AG09309 (cell line): ENCODE measurements around the gene TP53I13.

Source experiments
- DNase-seq: peaks from one replicate; pipeline ENCODE4 v3.0.0-alpha.2; 2010; ENCODE audit warnings: low read depth
- H3K4me3 ChIP-seq: 2 replicates; pipeline ENCODE4 v1.5.1; 2011; ENCODE audit warnings: mild to moderate bottlenecking, low read depth, low read length, moderate library complexity; ENCODE audit not compliant: control insufficient read depth
- CTCF ChIP-seq: IDR thresholded peaks from 2 replicates; pipeline ENCODE4 v1.5.1; 2011; ENCODE audit warnings: mild to moderate bottlenecking, low read depth, low read length, inconsistent platforms; ENCODE audit not compliant: insufficient read depth, control insufficient read depth; ENCODE audit errors: missing control alignments

TP53I13 gene

GRCh38 chr17:29595943-29596774, 27.7 kb downstream of the TP53I13 start:
- no peak for TF ChIP-seq CTCF
- DNase-seq, result no peak

GRCh38 chr17:29596811-29597210, 28.3 kb downstream of the TP53I13 start:
- H3K4me3 ChIP-seq, result no peak overlapping the region
- no peak for DNase-seq

More at GRCh38 chr17:29595943-29596774, 27.7 kb downstream of the TP53I13 start:
- H3K4me3 ChIP-seq, result no peak overlapping the region

GRCh38 chr17:29597361-29598172, 29.1 kb downstream of the TP53I13 start:
- no peak for DNase-seq
- no peak for TF ChIP-seq CTCF
- no peak overlapping the region for H3K4me3 ChIP-seq

More at GRCh38 chr17:29596811-29597210, 28.3 kb downstream of the TP53I13 start:
- no peak for TF ChIP-seq CTCF

GRCh38 chr17:29603109-29603674, 34.7 kb downstream of the TP53I13 start:
- no peak overlapping the region for H3K4me3 ChIP-seq
- no peak for DNase-seq
- no peak for TF ChIP-seq CTCF

- no peak for TF ChIP-seq CTCF
- no peak overlapping the region for H3K4me3 ChIP-seq
- no peak for DNase-seq
These were observed 39.2 kb downstream of the TP53I13 start for GRCh38 chr17:29607557-29608195.

GRCh38 chr17:29608986-29609385, 40.5 kb downstream of the TP53I13 start:
- no peak for TF ChIP-seq CTCF
- no peak for DNase-seq
- no peak overlapping the region for H3K4me3 ChIP-seq
